Mesendoderm (in vitro differentiated cells): ENCODE results near the gene ADGRD1.

Experiments
- DNase-seq: peaks from one replicate; pipeline ENCODE4 v3.0.0; 2013
- H2AK5ac ChIP-seq: 2 replicates; pipeline ENCODE4 v1.6.1; 2013; ENCODE audit warnings: low read length, inconsistent platforms
- H2BK120ac ChIP-seq: 2 replicates; pipeline ENCODE4 v1.6.1; 2013; ENCODE audit warnings: low read depth, mild to moderate bottlenecking, low read length, moderate library complexity, mixed read lengths
- H2BK15ac ChIP-seq: replicated peaks from 2 replicates; pipeline ENCODE4 v1.6.1; 2013; ENCODE audit warnings: low read depth, mild to moderate bottlenecking, moderate library complexity
- H2BK5ac ChIP-seq: 2 replicates; pipeline ENCODE4 v1.6.1; 2013; ENCODE audit warnings: low read length, inconsistent platforms
- H3K18ac ChIP-seq: 2 replicates; pipeline ENCODE4 v1.6.1; 2013; ENCODE audit warnings: mild to moderate bottlenecking, low read length, mixed read lengths
- H3K23ac ChIP-seq: one replicate; pipeline ENCODE4 v1.6.1; 2013; ENCODE audit warnings: low read length
- H3K27ac ChIP-seq: 2 replicates; pipeline ENCODE4 v1.5.1; 2013; ENCODE audit warnings: low read depth, mild to moderate bottlenecking, inconsistent platforms, low read length, moderate library complexity
- H3K27me3 ChIP-seq: 2 replicates; pipeline ENCODE4 v1.6.1; 2013; ENCODE audit warnings: low read length, control low read depth, mild to moderate bottlenecking, inconsistent platforms; ENCODE audit not compliant: insufficient read depth, poor library complexity
- H3K36me3 ChIP-seq: 2 replicates; pipeline ENCODE4 v1.6.1; 2013; ENCODE audit warnings: low read length, inconsistent platforms; ENCODE audit not compliant: control insufficient read depth, insufficient read depth
- H3K4ac ChIP-seq: one replicate; pipeline ENCODE4 v1.6.1; 2013; ENCODE audit warnings: low read depth, mild to moderate bottlenecking, low read length, moderate library complexity
- H3K4me1 ChIP-seq: 2 replicates; pipeline ENCODE4 v1.6.1; 2013; ENCODE audit warnings: low read depth, low read length, inconsistent platforms; ENCODE audit not compliant: control insufficient read depth
- H3K4me2 ChIP-seq: 2 replicates; pipeline ENCODE4 v1.6.1; 2013; ENCODE audit warnings: low read length
- H3K4me3 ChIP-seq: 2 replicates; pipeline ENCODE4 v1.5.1; 2013; ENCODE audit warnings: mild to moderate bottlenecking, low read length
- H3K56ac ChIP-seq: one replicate; pipeline ENCODE4 v1.6.1; 2013; ENCODE audit warnings: low read length
- H3K79me1 ChIP-seq: 2 replicates; pipeline ENCODE4 v1.6.1; 2013; ENCODE audit warnings: low read length, inconsistent platforms
- H3K79me2 ChIP-seq: 2 replicates; pipeline ENCODE4 v1.6.1; 2013; ENCODE audit warnings: mild to moderate bottlenecking, low read length; ENCODE audit not compliant: control insufficient read depth, insufficient read depth
- H3K9ac ChIP-seq: 2 replicates; pipeline ENCODE4 v1.6.1; 2013; ENCODE audit warnings: low read length, inconsistent platforms
- H4K5ac ChIP-seq: one replicate; pipeline ENCODE4 v1.6.1; 2013; ENCODE audit warnings: low read length
- H4K8ac ChIP-seq: one replicate; pipeline ENCODE4 v1.6.1; 2013; ENCODE audit warnings: low read depth, mild to moderate bottlenecking, control low read depth, low read length, moderate library complexity
- WGBS: extraction: QIAGEN DNeasy Blood & Tissue Kit; methylation state at CpG from one replicate; pipeline ENCODE4 v1.1.7; 2013; ENCODE audit warnings: low lambda C conversion rate, missing lambda C conversion rate; ENCODE audit not compliant: insufficient coverage; ENCODE audit errors: extremely low coverage; 5-methylcytosine and 5-hydroxymethylcytosine counted together

The ADGRD1 gene

GRCh38 chr12:131027264-131027663, 73.6 kb downstream of the ADGRD1 start:
- no CpG with 5 or more reads among the region's 9 CpGs for WGBS
- Histone ChIP-seq H2BK15ac (no peak overlapping the region), H3K27me3 (no peaks in the 10 kb centered on the region), H2AK5ac (no peak overlapping the region), H3K79me2 (no peaks in the 10 kb centered on the region), H3K4me1 (no peaks in the 10 kb centered on the region), H3K4me2 (no peak overlapping the region), H4K8ac (no peak overlapping the region), H3K4ac (no peak overlapping the region), H3K79me1 (no peaks in the 10 kb centered on the region), H2BK5ac (no peak overlapping the region), H3K18ac (no peak overlapping the region), H3K36me3 (no peaks in the 10 kb centered on the region), H4K5ac (no peak overlapping the region), H3K9ac (no peak overlapping the region), H3K56ac (no peak overlapping the region), H2BK120ac (no peak overlapping the region), H3K27ac (no peak overlapping the region), H3K23ac (no peak overlapping the region), H3K4me3 (no peak overlapping the region)
- no peak for DNase-seq

GRCh38 chr12:131027876-131028586, 74.3 kb downstream of the ADGRD1 start:
- Histone ChIP-seq H3K4me1 (no peaks in the 10 kb centered on the region), H3K79me1 (no peaks in the 10 kb centered on the region), H4K8ac (no peak overlapping the region), H3K27me3 (no peaks in the 10 kb centered on the region), H3K18ac (no peak overlapping the region), H3K79me2 (no peaks in the 10 kb centered on the region), H2BK15ac (no peak overlapping the region), H3K9ac (no peak overlapping the region), H3K4me3 (no peak overlapping the region), H3K27ac (no peak overlapping the region), H3K4me2 (no peak overlapping the region), H2BK120ac (no peak overlapping the region), H2AK5ac (no peak overlapping the region), H3K36me3 (no peaks in the 10 kb centered on the region), H3K23ac (no peak overlapping the region), H4K5ac (no peak overlapping the region), H3K4ac (no peak overlapping the region), H3K56ac (no peak overlapping the region), H2BK5ac (no peak overlapping the region)
- no CpG with 5 or more reads among the region's 20 CpGs for WGBS
- no peak for DNase-seq

- Histone ChIP-seq H2AK5ac (no peak overlapping the region), H2BK15ac (no peak overlapping the region), H3K36me3 (no peaks in the 10 kb centered on the region), H3K23ac (no peak overlapping the region), H3K4ac (no peak overlapping the region), H3K27ac (no peak overlapping the region), H3K4me2 (no peak overlapping the region), H3K27me3 (no peaks in the 10 kb centered on the region), H3K56ac (no peak overlapping the region), H2BK5ac (no peak overlapping the region), H3K79me2 (no peaks in the 10 kb centered on the region), H3K79me1 (no peaks in the 10 kb centered on the region), H3K4me3 (no peak overlapping the region), H4K5ac (no peak overlapping the region), H4K8ac (no peak overlapping the region), H3K9ac (no peak overlapping the region), H3K4me1 (no peaks in the 10 kb centered on the region), H2BK120ac (no peak overlapping the region), H3K18ac (no peak overlapping the region)
- no CpG with 5 or more reads among the region's 29 CpGs for WGBS
- no peak for DNase-seq
These were observed 75.1 kb downstream of the ADGRD1 start for GRCh38 chr12:131028587-131029338.

- Histone ChIP-seq H2BK120ac (no peak overlapping the region), H3K27ac (no peak overlapping the region)
These were observed 77.0 kb downstream of the ADGRD1 start for GRCh38 chr12:131030472-131031328.

GRCh38 chr12:131032082-131032750, 78.5 kb downstream of the ADGRD1 start:
- H3K23ac ChIP-seq = no peak overlapping the region
- H3K79me2 ChIP-seq = no peaks in the 10 kb centered on the region
- no CpG with 5 or more reads among the region's 28 CpGs for WGBS
- no peak overlapping the region for H4K8ac ChIP-seq
- H3K4ac ChIP-seq = no peak overlapping the region
- H3K18ac ChIP-seq = no peak overlapping the region
- no peak overlapping the region for H4K5ac ChIP-seq
- H3K27me3 ChIP-seq = no peaks in the 10 kb centered on the region
- H2BK15ac ChIP-seq = no peak overlapping the region
- H2AK5ac ChIP-seq = no peak overlapping the region
- no peaks in the 10 kb centered on the region for H3K79me1 ChIP-seq
- no peak overlapping the region for H3K4me2 ChIP-seq
- H3K27ac ChIP-seq = no peak overlapping the region
- DNase-seq = no peak
- H3K36me3 ChIP-seq = no peaks in the 10 kb centered on the region
- no peak overlapping the region for H3K56ac ChIP-seq
- no peak overlapping the region for H2BK120ac ChIP-seq
- no peaks in the 10 kb centered on the region for H3K4me1 ChIP-seq
- H3K4me3 ChIP-seq = no peak overlapping the region
- no peak overlapping the region for H3K9ac ChIP-seq
- no peak overlapping the region for H2BK5ac ChIP-seq

More at GRCh38 chr12:131030472-131031328, 77.0 kb downstream of the ADGRD1 start:
- no peak overlapping the region for H3K18ac ChIP-seq
- no peak overlapping the region for H2AK5ac ChIP-seq
- H2BK5ac ChIP-seq = no peak overlapping the region
- no CpG with 5 or more reads among the region's 35 CpGs for WGBS
- H4K8ac ChIP-seq = no peak overlapping the region
- no peaks in the 10 kb centered on the region for H3K27me3 ChIP-seq
- H3K4me2 ChIP-seq = no peak overlapping the region
- H3K23ac ChIP-seq = no peak overlapping the region
- H3K56ac ChIP-seq = no peak overlapping the region
- no peak overlapping the region for H3K9ac ChIP-seq
- no peak for DNase-seq
- no peak overlapping the region for H4K5ac ChIP-seq
- no peaks in the 10 kb centered on the region for H3K36me3 ChIP-seq
- no peak overlapping the region for H3K4me3 ChIP-seq
- no peaks in the 10 kb centered on the region for H3K79me2 ChIP-seq
- no peak overlapping the region for H3K4ac ChIP-seq
- H3K4me1 ChIP-seq = no peaks in the 10 kb centered on the region
- H3K79me1 ChIP-seq = no peaks in the 10 kb centered on the region
- H2BK15ac ChIP-seq = no peak overlapping the region
